Activated CD8-positive, alpha-beta memory T cell treated with anti-CD3 and anti-CD28 coated beads, Interleukin-2, amount 50 U/mL, for 24 hours (primary cell): ENCODE measurements around the gene ANHX.
"Not testable (repeated sequence)": the region's sequence is repeated elsewhere in the genome, so short reads cannot be mapped to it uniquely, and the experiment has no call there.

Experiments used
- DNase-seq: peaks from one replicate; pipeline ENCODE4 v3.0.0-alpha.2; 2020; ENCODE audit errors: extremely low read depth

ANHX gene

GRCh38 chr12:133235401-133236112 lies at the start of gene ANHX:
Gene ANHX, minus strand, starts transcription at chr12:133235877. Its CDS starts 1,521 bp downstream, at chr12:133234356.
- DNase-seq, result no peak

- DNase-seq, result not testable (repeated sequence)
Measured at GRCh38 chr12:133264668-133265067, 29.0 kb upstream of the ANHX start.

- no peak for DNase-seq
Measured at GRCh38 chr12:133264173-133264572, 28.5 kb upstream of the ANHX start.

- DNase-seq, result no peak
Measured at GRCh38 chr12:133256321-133256720, 20.6 kb upstream of the ANHX start.

- DNase-seq, result not testable (repeated sequence)
Measured at GRCh38 chr12:133255833-133256232, 20.2 kb upstream of the ANHX start.

GRCh38 chr12:133251732-133252131 lies 16.1 kb upstream of the ANHX start:
- no peak for DNase-seq

- DNase-seq, result no peak
Measured at GRCh38 chr12:133236556-133236955, 879 bp upstream of the ANHX start.

- DNase-seq, result no peak
Measured at GRCh38 chr12:133236144-133236543, 467 bp upstream of the ANHX start.

- DNase-seq, result no peak
Measured at GRCh38 chr12:133234971-133235370, 706 bp downstream of the ANHX start.

- no peak for DNase-seq
Measured at GRCh38 chr12:133233993-133234564, 1.6 kb downstream of the ANHX start.

GRCh38 chr12:133233006-133233405 lies 2.7 kb downstream of the ANHX start:
- DNase-seq, result no peak

GRCh38 chr12:133231001-133231400 lies 4.7 kb downstream of the ANHX start:
- no peak for DNase-seq

- DNase-seq, result no peak
Measured at GRCh38 chr12:133227281-133227852, 8.3 kb downstream of the ANHX start.

- DNase-seq, result no peak
Measured at GRCh38 chr12:133226690-133227089, 9.0 kb downstream of the ANHX start.

GRCh38 chr12:133225527-133225926 lies 10.2 kb downstream of the ANHX start:
- DNase-seq, result no peak

- no peak for DNase-seq
Measured at GRCh38 chr12:133222211-133222610, 13.5 kb downstream of the ANHX start.

- no peak for DNase-seq
Measured at GRCh38 chr12:133221241-133221640, 14.4 kb downstream of the ANHX start.

- DNase-seq, result no peak
Measured at GRCh38 chr12:133220521-133220920, 15.2 kb downstream of the ANHX start.

- no peak for DNase-seq
Measured at GRCh38 chr12:133217219-133217618, 18.5 kb downstream of the ANHX start.

GRCh38 chr12:133215724-133216123 lies 20.0 kb downstream of the ANHX start:
- no peak for DNase-seq

- no peak for DNase-seq
Measured at GRCh38 chr12:133206390-133206789, 29.3 kb downstream of the ANHX start.

- no peak for DNase-seq
Measured at GRCh38 chr12:133204264-133204603, 31.4 kb downstream of the ANHX start.
